GM19452 (cell line): Measurements from ENCODE around the gene GRID2.
"Not testable (repeated sequence)": the region's sequence is repeated elsewhere in the genome, so short reads cannot be mapped to it uniquely, and the experiment has no call there.

Source experiments
- ATAC-seq: cut with Tn5 transposase; IDR thresholded peaks from one replicate; pipeline ENCODE4 v1.9.1; 2021; ENCODE audit not compliant: unreplicated experiment

GRID2 gene

GRCh38 chr4:92305148-92305877 lies 1.5 kb downstream of the GRID2 start:
- ATAC-seq: no peak

GRCh38 chr4:92305878-92306520 lies 2.2 kb downstream of the GRID2 start:
- ATAC-seq: no peak

- no peak for ATAC-seq
Measured at GRCh38 chr4:92307181-92307580, 3.4 kb downstream of the GRID2 start.

GRCh38 chr4:92307866-92308265 lies 4.1 kb downstream of the GRID2 start:
- ATAC-seq: no peak

- ATAC-seq: no peak
Measured at GRCh38 chr4:92317047-92317446, 13.3 kb downstream of the GRID2 start.

- no peak for ATAC-seq
Measured at GRCh38 chr4:92328095-92328494, 24.3 kb downstream of the GRID2 start.

GRCh38 chr4:92333016-92333415 lies 29.2 kb downstream of the GRID2 start:
- ATAC-seq: no peak

- ATAC-seq: no peak
Measured at GRCh38 chr4:92334716-92335350, 31.1 kb downstream of the GRID2 start.

- no peak for ATAC-seq
Measured at GRCh38 chr4:92339676-92340075, 35.9 kb downstream of the GRID2 start.

- no peak for ATAC-seq
Measured at GRCh38 chr4:92344216-92344615, 40.5 kb downstream of the GRID2 start.

GRCh38 chr4:92346289-92346688 lies 42.5 kb downstream of the GRID2 start:
- ATAC-seq: no peak

- no peak for ATAC-seq
Measured at GRCh38 chr4:92357966-92358365, 54.2 kb downstream of the GRID2 start.

- ATAC-seq: no peak
Measured at GRCh38 chr4:92359491-92359890, 55.7 kb downstream of the GRID2 start.

GRCh38 chr4:92362028-92362427 lies 58.3 kb downstream of the GRID2 start:
- ATAC-seq: no peak

GRCh38 chr4:92368653-92369052 lies 64.9 kb downstream of the GRID2 start:
- no peak for ATAC-seq

- no peak for ATAC-seq
Measured at GRCh38 chr4:92381616-92382015, 77.8 kb downstream of the GRID2 start.

GRCh38 chr4:92382128-92382527 lies 78.4 kb downstream of the GRID2 start:
- ATAC-seq: no peak

GRCh38 chr4:92387459-92388069 lies 83.8 kb downstream of the GRID2 start:
- ATAC-seq: peak; percentile 77

GRCh38 chr4:92399032-92399431 lies 95.3 kb downstream of the GRID2 start:
- ATAC-seq: no peak

- not testable (repeated sequence) for ATAC-seq
Measured at GRCh38 chr4:92403525-92403924, 99.8 kb downstream of the GRID2 start.

GRCh38 chr4:92406488-92406887 lies 102.7 kb downstream of the GRID2 start:
- no peak for ATAC-seq

GRCh38 chr4:92421920-92422319 lies 118.2 kb downstream of the GRID2 start:
- no peak for ATAC-seq
